IPS DF 6.9 (cell line): ENCODE results near the gene RBMXL2.

Experiments used
- DNase-seq: peaks from one replicate; pipeline ENCODE4 v3.0.0-alpha.2; 2013; ENCODE audit warnings: low read depth, low spot score
- H3K27ac ChIP-seq: one replicate; pipeline ENCODE4 v1.5.1; 2013; ENCODE audit warnings: low read length, control low read depth
- H3K27me3 ChIP-seq: 2 replicates; pipeline ENCODE4 v1.6.1; 2013; ENCODE audit warnings: mild to moderate bottlenecking, low read length; ENCODE audit not compliant: control insufficient read depth, insufficient read depth
- H3K36me3 ChIP-seq: 2 replicates; pipeline ENCODE4 v1.6.1; 2013; ENCODE audit warnings: low read length; ENCODE audit not compliant: control insufficient read depth, insufficient read depth
- H3K4me1 ChIP-seq: 2 replicates; pipeline ENCODE4 v1.6.1; 2013; ENCODE audit warnings: low read length; ENCODE audit not compliant: control insufficient read depth, insufficient read depth
- H3K4me3 ChIP-seq: 2 replicates; pipeline ENCODE4 v1.5.1; 2013; ENCODE audit warnings: mild to moderate bottlenecking, low read length
- H3K9me3 ChIP-seq: 2 replicates; pipeline ENCODE4 v1.6.1; 2013; ENCODE audit warnings: low read length, inconsistent platforms; ENCODE audit not compliant: control insufficient read depth, insufficient read depth
- WGBS: extraction: QIAGEN DNeasy Blood & Tissue Kit; methylation state at CpG from one replicate; pipeline ENCODE4 v1.1.7; 2013; ENCODE audit warnings: mixed read lengths, missing lambda C conversion rate; ENCODE audit not compliant: insufficient read length, insufficient coverage; 5-methylcytosine and 5-hydroxymethylcytosine counted together

RBMXL2 gene

GRCh38 chr11:7080900-7081299 lies 7.9 kb upstream of the RBMXL2 start:
- no peak overlapping the region for H3K4me3 ChIP-seq
- no peaks in the 10 kb centered on the region for H3K4me1 ChIP-seq
- no peaks in the 10 kb centered on the region for H3K27me3 ChIP-seq
- WGBS: no CpG with 5 or more reads among the region's 4 CpGs
- H3K27ac ChIP-seq: no peak overlapping the region
- no peaks in the 10 kb centered on the region for H3K9me3 ChIP-seq
- no peak for DNase-seq
- no peaks in the 10 kb centered on the region for H3K36me3 ChIP-seq

- H3K36me3 ChIP-seq: no peaks in the 10 kb centered on the region
- no peaks in the 10 kb centered on the region for H3K9me3 ChIP-seq
- no peak overlapping the region for H3K4me3 ChIP-seq
- no peak overlapping the region for H3K27ac ChIP-seq
- no peaks in the 10 kb centered on the region for H3K4me1 ChIP-seq
- WGBS: no CpG with 5 or more reads among the region's 1 CpG
- no peaks in the 10 kb centered on the region for H3K27me3 ChIP-seq
- DNase-seq: no peak
These were observed 7.4 kb upstream of the RBMXL2 start for GRCh38 chr11:7081441-7081840.

DNA sequence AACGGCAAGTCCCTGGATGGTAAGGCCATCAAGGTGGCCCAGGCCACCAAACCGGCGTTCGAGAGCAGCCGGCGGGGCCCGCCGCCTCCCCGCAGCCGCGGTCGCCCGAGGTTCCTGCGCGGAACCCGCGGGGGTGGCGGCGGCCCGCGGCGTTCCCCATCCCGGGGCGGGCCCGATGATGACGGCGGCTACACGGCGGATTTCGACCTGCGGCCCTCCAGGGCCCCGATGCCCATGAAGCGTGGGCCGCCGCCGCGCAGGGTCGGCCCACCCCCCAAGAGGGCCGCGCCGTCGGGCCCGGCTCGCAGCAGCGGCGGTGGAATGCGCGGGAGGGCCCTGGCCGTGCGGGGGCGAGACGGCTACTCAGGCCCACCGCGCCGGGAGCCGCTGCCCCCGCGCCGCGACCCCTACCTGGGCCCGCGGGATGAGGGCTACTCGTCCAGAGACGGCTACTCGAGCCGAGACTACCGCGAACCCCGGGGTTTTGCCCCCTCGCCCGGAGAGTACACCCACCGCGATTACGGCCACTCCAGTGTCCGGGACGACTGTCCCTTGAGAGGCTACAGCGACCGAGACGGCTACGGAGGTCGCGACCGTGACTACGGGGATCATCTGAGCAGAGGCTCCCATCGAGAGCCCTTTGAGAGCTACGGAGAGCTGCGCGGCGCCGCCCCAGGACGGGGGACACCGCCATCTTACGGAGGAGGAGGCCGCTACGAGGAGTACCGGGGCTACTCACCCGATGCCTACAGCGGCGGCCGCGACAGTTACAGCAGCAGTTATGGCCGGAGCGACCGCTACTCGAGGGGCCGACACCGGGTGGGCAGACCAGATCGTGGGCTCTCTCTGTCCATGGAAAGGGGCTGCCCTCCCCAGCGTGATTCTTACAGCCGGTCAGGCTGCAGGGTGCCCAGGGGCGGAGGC lies 792 bp downstream of the RBMXL2 start:
- H3K9me3 ChIP-seq: no peaks in the 10 kb centered on the region
- WGBS: no CpG with 5 or more reads among the region's 111 CpGs
- H3K36me3 ChIP-seq: no peaks in the 10 kb centered on the region
- H3K27me3 ChIP-seq: no peaks in the 10 kb centered on the region
- no peak overlapping the region for H3K27ac ChIP-seq
- H3K4me1 ChIP-seq: no peaks in the 10 kb centered on the region
- no peak for DNase-seq
- no peak overlapping the region for H3K4me3 ChIP-seq

DNA sequence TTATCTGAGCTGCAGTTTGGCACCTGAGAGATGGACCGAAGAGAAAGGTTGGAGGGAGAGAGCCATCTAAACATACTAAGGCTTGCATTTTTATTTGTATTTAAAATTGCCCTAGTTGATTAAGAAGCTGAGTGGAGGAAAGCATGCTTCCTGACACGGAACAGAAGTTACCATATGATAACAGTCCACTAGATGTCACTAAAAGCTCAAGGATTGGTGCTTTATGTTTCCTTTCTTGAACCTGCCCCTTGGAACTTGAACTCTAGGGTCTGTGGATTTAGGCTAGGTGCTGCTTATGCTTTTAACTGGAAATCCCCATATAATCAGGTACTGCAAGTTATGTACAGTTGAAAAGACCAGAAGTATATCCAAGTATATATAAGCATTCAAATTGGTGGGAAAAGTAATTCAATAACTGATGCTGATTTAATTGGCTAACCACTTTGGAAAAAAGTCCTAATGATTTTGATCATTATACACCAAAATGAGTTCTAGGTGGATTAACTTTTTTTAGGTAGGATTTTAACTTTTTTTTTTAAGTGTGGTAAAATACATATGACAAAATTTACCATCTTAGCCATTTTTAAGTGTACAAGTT lies 9.5 kb downstream of the RBMXL2 start:
- DNase-seq: peak; percentile 52
- H3K9me3 ChIP-seq: no peaks in the 10 kb centered on the region
- WGBS: no CpG with 5 or more reads among the region's 2 CpGs
- no peaks in the 10 kb centered on the region for H3K27me3 ChIP-seq
- no peak overlapping the region for H3K4me3 ChIP-seq
- no peaks in the 10 kb centered on the region for H3K36me3 ChIP-seq
- no peak overlapping the region for H3K27ac ChIP-seq
- no peaks in the 10 kb centered on the region for H3K4me1 ChIP-seq

DNA sequence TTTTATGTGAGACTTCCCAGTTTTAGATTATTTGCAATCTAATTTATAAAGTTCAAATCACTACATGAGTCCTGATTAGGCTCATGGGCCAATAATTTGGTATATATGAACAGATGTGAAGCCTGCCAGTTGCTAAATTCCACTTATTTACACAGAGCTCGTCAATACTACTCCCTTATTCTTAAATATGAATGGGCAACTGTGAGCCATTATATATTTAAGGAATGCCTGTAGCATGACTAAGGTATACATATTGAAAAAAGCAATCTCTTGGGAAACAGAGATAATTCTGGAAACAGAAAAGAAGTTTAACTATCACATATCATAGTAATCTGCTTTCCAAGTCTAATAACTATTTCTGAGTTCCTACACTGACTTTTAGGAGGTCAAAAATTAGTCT lies 27.0 kb downstream of the RBMXL2 start:
- no peak for DNase-seq
- Histone ChIP-seq H3K4me1 (no peaks in the 10 kb centered on the region), H3K36me3 (no peaks in the 10 kb centered on the region), H3K27ac (no peak overlapping the region), H3K27me3 (no peaks in the 10 kb centered on the region), H3K4me3 (no peak overlapping the region), H3K9me3 (no peaks in the 10 kb centered on the region)
- no CpG with 5 or more reads among the region's 1 CpG for WGBS

DNA sequence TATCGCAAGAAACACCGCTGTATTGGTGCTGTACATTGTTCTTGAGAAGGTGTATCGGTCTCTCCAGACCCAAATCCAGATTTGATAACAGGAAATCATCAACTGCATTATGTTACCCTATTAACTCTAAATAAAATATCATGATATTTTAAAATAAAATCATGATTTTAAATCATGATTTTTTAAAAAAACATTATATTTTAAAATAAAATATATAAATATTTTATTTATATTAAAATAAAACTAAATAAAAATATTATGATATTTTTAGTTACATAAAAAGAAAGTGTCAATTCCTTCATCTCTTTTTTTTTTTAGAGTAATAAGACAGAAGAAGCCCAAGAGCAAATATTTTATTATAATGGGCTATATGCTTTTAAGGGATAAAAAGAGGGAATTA lies 27.6 kb downstream of the RBMXL2 start:
- no peak for DNase-seq
- no CpG with 5 or more reads among the region's 3 CpGs for WGBS
- H3K27me3 ChIP-seq: no peaks in the 10 kb centered on the region

GRCh38 chr11:7138051-7138450 lies 49.3 kb downstream of the RBMXL2 start:
- no peak overlapping the region for H3K27ac ChIP-seq
- H3K9me3 ChIP-seq: no peaks in the 10 kb centered on the region
- no peak overlapping the region for H3K4me3 ChIP-seq
- DNase-seq: no peak
- no peaks in the 10 kb centered on the region for H3K36me3 ChIP-seq
- H3K27me3 ChIP-seq: no peaks in the 10 kb centered on the region
- H3K4me1 ChIP-seq: no peaks in the 10 kb centered on the region
- WGBS: no CpG with 5 or more reads among the region's 1 CpG

More for the DNA sequence above, 27.6 kb downstream of the RBMXL2 start:
- H3K36me3 ChIP-seq: no peaks in the 10 kb centered on the region
- no peaks in the 10 kb centered on the region for H3K4me1 ChIP-seq
- no peak overlapping the region for H3K27ac ChIP-seq
- H3K9me3 ChIP-seq: no peaks in the 10 kb centered on the region
- no peak overlapping the region for H3K4me3 ChIP-seq
